ENCODE measurements around the gene ARSD. TPM values are rescaled to one million over a fixed set of nuclear protein-coding genes. Genes with fewer than 3 reads are reported as not detected.
"Not testable (repeated sequence)": the region's sequence is repeated elsewhere in the genome, so short reads cannot be mapped to it uniquely, and the experiment has no call there.

Gene ARSD
- total RNA-seq, 1 experiment from 2014 or later = 13.9 TPM

DNA sequence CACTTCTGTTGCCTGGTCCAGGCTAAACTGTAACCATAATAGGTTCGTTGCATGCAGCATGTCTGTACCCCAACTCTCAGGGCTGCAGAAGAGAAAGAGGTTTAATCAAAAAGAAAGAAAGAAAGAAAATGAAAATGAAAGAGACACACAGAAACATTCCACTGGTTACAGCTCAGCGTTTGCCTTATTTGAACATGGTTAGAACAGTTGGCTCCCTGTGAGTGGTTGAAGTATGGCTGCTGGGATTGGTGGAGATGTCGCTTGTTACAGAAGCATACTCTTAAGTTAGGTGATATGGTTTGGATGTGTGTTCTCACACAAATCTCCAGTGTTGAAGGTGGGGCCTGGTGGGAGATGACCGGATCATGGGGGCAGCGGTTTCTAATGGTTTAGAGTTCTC lies 36.3 kb downstream of the ARSD start:
- no peak for DNase-seq (ENCODE audit: low read depth)

- not testable (repeated sequence) for DNase-seq (ENCODE audit: low read depth)
These were observed 38.3 kb downstream of the ARSD start for GRCh38 chrX:2890536-2891460.

DNA sequence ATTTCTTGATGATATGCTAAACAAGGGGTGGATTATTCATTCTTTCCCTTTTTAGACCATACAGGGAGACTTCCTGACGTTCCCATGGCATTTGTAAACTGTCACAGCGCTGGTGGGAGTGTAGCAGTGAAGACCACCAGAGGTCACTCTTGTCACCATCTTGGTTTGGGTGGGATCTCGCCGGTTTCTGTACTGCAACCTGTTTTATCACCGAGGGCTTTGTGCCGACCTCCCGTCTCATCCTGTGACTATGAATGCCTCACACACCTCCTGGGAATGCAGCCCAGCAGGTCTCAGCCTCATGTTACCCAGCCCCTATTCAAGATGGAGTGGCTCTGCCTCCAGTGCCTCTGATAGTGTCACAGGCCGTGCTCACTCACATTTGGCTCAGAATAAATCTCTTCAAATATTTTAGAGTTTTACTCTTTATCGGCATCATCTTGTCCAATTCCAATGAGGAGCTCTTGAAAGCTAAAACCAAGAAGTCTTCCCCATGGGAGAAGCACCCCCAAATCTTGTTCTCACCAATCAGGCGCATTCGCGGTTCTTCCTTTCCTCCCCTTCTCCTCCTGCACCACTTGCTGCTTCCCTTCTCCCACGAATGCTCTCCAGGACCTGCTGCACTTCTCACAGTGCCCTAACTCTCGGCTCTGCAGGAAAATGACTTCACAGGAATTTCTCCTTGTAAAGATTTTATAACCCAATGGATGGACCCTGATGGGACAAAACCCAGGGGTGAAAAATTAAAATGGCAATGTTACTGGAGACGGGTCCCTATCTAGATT lies 39.2 kb downstream of the ARSD start:
- DNase-seq (ENCODE audit: low read depth) = not testable (repeated sequence)

GRCh38 chrX:2889045-2889605 lies 40.0 kb downstream of the ARSD start:
- DNase-seq (ENCODE audit: low read depth) = no peak

- DNase-seq (ENCODE audit: low read depth) = no peak
These were observed 40.8 kb downstream of the ARSD start for GRCh38 chrX:2888309-2888708.

GRCh38 chrX:2883770-2884169 lies 45.4 kb downstream of the ARSD start:
- DNase-seq (ENCODE audit: low read depth) = no peak

DNA sequence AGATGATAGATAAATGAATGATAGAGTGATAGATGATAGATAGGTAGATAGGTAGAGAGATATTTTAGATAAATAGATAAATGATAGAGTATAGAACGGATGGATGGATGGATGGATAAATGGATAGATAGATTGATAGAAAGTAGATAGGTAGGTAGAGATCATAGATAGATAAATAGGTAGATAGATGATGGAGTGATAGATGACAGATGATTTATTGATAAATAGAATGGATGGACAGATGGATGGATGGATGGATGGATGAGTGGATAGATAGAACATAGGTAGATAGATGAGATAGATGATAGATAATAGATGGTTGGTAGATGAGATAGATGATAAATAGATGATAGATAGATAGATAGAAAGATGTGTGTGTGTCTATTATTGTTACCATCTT lies 49.5 kb downstream of the ARSD start:
- no peak for DNase-seq (ENCODE audit: low read depth)

DNA sequence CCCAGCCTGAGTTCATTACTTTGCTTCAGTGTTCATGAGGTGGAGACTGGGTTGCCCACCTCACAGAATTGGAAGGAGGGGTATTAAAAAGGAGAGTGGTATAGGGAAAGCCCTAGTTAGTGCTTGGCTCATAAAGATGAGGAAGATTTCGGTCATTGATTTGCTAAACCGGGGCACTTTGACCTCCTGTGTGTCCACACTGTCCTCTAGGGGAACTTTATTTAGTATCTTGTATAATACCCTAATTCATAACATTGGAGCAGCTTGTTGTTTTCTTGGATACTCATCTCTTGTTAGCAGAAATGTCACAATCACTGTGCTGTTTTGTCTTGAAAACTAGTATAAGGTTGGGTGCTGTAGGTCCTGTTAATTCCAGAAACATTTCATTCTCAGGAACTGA lies 50.6 kb downstream of the ARSD start:
- DNase-seq (ENCODE audit: low read depth) = no peak

DNA sequence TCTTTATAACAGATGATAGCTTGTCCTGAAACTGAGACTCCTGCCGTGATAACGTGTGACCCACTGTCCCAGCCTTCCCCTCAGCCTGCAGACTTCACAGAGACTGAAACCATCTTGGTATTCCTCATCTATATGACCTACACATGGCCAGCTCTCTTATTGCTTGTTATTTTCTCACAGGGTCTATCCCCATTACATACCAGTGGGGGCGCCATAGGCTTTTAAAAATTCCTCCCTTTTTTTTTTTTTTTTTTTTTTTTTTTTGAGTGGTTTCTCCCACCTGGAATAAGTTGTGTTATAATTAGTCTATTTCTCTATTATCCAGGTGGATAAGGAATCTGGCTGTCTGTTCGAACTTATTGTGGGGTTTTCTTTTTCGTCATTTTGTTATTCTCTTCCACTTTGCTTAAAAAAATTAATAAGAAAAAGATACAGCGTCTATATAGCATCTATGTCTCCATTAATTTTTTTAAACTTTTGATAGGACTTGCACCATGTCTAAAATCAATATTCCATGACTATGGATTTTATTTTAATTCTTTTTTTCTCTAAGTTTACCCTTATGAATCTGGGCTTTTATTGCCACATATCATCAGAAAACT lies 53.2 kb downstream of the ARSD start:
- DNase-seq (ENCODE audit: low read depth) = no peak

DNA sequence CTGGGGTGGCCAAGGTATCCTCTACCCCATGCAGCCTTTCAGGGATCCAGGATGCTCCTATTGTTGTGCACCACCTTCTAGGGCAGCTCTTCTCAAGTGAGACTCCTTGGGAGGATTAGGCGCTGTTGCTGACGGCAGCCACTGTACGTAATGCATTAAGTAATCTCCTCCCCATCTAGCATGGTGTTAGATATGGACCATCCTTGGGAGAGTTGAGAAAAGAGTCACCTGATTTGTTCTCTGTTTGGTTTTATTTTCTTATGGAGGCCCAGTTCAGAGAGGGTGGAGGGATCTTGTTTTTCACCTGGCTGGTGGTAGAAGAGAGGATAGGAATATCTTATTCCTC lies 54.0 kb downstream of the ARSD start:
- DNase-seq (ENCODE audit: low read depth) = no peak

GRCh38 chrX:2874222-2875135 lies 54.7 kb downstream of the ARSD start:
- no peak for DNase-seq (ENCODE audit: low read depth)

DNA sequence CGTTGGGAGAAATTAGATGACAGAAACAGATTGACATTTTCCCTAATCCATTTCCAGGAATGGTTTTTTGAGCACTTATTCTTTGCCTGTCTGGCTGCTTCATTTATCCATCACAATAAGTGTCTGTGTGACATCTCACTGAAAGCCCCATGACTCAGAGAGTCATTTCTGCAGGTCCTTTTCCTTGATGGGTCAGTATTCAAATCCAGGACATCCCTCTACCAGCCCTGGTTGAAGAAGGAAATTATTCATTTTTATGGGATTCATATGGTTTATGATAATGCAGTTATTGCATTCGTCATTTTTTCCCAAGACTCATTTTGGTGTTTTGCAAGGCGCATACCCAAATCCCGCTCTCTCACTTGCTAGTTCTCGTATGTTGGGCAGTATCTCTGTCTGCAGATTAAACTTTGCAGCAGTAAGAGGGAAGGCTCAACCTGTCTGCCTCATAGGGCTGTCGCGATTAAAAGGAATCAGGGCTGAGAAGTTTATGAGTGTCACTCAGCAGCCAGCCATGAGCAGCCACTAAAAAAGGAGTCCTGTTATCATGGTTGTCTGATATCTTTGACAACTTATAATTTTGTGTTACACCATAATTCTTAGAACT lies 56.4 kb downstream of the ARSD start:
- no peak for DNase-seq (ENCODE audit: low read depth)

GRCh38 chrX:2871831-2872230 lies 57.3 kb downstream of the ARSD start:
- DNase-seq (ENCODE audit: low read depth) = no peak

DNA sequence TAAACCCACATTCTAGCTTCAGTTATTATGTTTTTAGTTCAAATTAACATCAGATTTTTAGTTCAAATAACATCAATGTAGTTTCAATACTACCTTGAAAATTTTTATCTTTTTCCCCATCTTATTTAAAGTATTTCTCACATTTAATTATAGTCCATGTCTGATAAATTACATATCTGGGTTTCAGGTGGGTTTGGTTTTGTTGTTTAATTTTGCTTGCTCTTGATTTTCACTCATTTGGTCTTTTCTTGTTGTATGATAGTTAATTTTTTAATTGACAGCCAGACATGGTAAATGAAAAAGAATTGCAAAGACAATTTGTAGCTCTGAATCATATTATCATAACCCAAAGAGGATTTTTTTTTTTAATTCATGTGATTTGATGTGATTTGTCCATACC lies 58.5 kb downstream of the ARSD start:
- DNase-seq (ENCODE audit: low read depth) = no peak

GRCh38 chrX:2867206-2867605 lies 61.9 kb downstream of the ARSD start:
- DNase-seq (ENCODE audit: low read depth) = no peak

DNA sequence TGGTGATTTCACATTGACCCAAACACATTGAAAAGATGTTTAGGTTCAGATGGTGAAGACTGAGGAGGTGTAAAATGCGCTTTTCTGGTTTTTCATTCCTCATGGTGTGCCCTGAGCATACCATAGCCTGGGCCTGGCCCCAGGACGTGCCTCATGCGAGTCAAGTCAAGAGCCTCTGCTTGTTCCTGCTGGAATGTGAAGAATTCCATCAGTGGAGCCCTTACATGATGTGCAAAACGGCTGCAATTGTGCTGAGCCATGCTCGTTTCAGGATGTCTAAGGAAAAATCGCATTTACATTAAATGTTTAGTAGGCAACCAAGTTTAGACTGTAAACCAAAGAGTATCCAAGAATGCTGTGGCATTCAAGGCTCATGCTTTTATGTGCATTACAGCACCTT lies 65.5 kb downstream of the ARSD start:
- DNase-seq (ENCODE audit: low read depth) = no peak

- no peak for DNase-seq (ENCODE audit: low read depth)
These were observed 66.7 kb downstream of the ARSD start for GRCh38 chrX:2862404-2862803.

DNA sequence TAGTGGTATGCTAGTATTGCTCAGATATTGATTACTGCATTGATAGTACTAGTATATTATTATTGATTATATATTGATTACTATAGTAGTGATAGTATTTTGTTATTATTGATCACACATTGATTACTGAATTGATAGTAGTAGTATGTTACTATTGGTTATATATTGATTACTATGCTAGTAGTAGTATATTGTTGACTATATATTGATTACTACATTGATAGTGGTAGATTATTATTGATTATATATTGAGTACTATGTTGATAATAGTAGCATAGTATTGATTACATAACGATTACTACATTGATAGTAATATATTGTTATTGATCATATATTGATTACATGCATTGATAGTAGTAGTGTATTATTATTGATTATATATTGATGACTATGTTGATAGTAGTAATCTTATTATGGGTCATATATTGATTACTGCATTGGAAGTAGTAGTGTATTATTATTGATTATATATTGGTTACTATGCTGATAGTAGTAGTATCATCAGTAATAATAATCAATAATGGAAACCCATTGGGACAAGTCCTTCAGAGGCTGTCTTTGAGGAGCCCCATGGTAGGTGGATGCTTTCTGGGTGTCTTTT lies 69.8 kb downstream of the ARSD start:
- no peak for DNase-seq (ENCODE audit: low read depth)

- DNase-seq (ENCODE audit: low read depth) = no peak
These were observed 71.6 kb downstream of the ARSD start for GRCh38 chrX:2857566-2857965.

DNA sequence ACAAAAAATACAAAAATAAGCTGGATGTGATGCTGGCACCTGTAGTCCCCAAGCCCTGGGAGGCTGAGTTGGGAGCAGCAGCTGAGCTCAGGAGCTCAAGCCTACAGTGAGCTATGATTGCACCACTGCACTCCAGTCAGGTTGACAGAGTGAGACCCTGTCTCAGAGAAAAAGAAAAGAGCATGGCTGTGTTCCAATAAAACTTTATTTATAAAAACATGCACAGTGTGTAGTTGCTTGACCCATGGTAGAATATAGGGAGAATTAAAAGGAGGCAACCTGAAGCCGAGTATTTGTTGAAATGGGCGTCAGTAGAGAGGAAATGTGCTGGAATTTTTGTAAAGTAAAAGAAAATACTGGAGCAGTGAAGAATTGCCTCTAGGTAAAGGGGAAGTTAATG lies 73.4 kb downstream of the ARSD start:
- DNase-seq (ENCODE audit: low read depth) = no peak

Measured in LHCN-M2 (cell line).